GM23248 (cell line): ENCODE data around the gene RAD51B. TPM values are rescaled to one million over a fixed set of nuclear protein-coding genes. Genes with fewer than 3 reads are reported as not detected.

Source experiments
- DNase-seq: peaks from one replicate; pipeline ENCODE4 v3.0.0-alpha.2; 2015
- H2AFZ ChIP-seq: fragments of 200-600 bp; sonication (generic); 2 replicates; pipeline ENCODE4 v1.6.1; 2016; ENCODE audit warnings: antibody characterized with exemption
- H3F3A ChIP-seq: fragments of 200-600 bp; sonication (generic); 2 replicates; pipeline ENCODE4 v1.6.1; 2016; ENCODE audit warnings: mild to moderate bottlenecking, antibody characterized with exemption, mixed run types; ENCODE audit not compliant: insufficient read depth
- H3K27ac ChIP-seq: fragments of 200-600 bp; sonication (generic); 2 replicates; pipeline ENCODE4 v1.5.1; 2016; ENCODE audit warnings: mild to moderate bottlenecking
- H3K27me3 ChIP-seq: fragments of 200-600 bp; sonication (generic); replicated peaks from 2 replicates; pipeline ENCODE4 v1.6.1; 2016; ENCODE audit warnings: mild to moderate bottlenecking; ENCODE audit not compliant: insufficient read depth
- H3K36me3 ChIP-seq: fragments of 200-600 bp; sonication (generic); 2 replicates; pipeline ENCODE4 v1.6.1; 2016; ENCODE audit warnings: low read depth, mild to moderate bottlenecking
- H3K4me1 ChIP-seq: fragments of 200-600 bp; sonication (generic); 2 replicates; pipeline ENCODE4 v1.6.1; 2016; ENCODE audit warnings: mild to moderate bottlenecking; ENCODE audit not compliant: insufficient read depth
- H3K4me2 ChIP-seq: fragments of 200-600 bp; sonication (generic); one replicate; pipeline ENCODE4 v1.6.1; 2016; ENCODE audit warnings: mild to moderate bottlenecking; ENCODE audit not compliant: unreplicated experiment
- H3K4me3 ChIP-seq: fragments of 200-600 bp; sonication (generic); 2 replicates; pipeline ENCODE4 v1.5.1; 2016; ENCODE audit warnings: mild to moderate bottlenecking
- H3K79me2 ChIP-seq: fragments of 200-600 bp; sonication (generic); 2 replicates; pipeline ENCODE4 v1.6.1; 2016; ENCODE audit warnings: mild to moderate bottlenecking; ENCODE audit not compliant: insufficient read depth
- H3K9ac ChIP-seq: fragments of 200-600 bp; sonication (generic); 2 replicates; pipeline ENCODE4 v1.6.1; 2016; ENCODE audit warnings: mild to moderate bottlenecking
- H3K9me2 ChIP-seq: fragments of 200-600 bp; sonication (generic); 2 replicates; pipeline ENCODE4 v1.6.1; 2016; ENCODE audit warnings: mixed run types, mild to moderate bottlenecking, moderate library complexity; ENCODE audit not compliant: insufficient read depth
- H3K9me3 ChIP-seq: fragments of 200-600 bp; sonication (generic); one replicate; pipeline ENCODE4 v1.6.1; 2017; ENCODE audit warnings: low read depth
- H4K20me1 ChIP-seq: fragments of 200-600 bp; sonication (generic); 2 replicates; pipeline ENCODE4 v1.6.0; 2016; ENCODE audit not compliant: insufficient read depth
- EZH2 ChIP-seq: fragments of 200-600 bp; sonication (generic); IDR thresholded peaks from 2 replicates; pipeline ENCODE4 v1.6.1; 2018; ENCODE audit warnings: antibody characterized with exemption, mild to moderate bottlenecking; ENCODE audit not compliant: insufficient read depth, poor library complexity, severe bottlenecking
- EZH2phosphoT487 ChIP-seq: fragments of 200-600 bp; sonication (generic); IDR thresholded peaks from 2 replicates; pipeline ENCODE4 v1.6.1; 2018; ENCODE audit warnings: antibody characterized with exemption, moderate library complexity, mild to moderate bottlenecking, low read depth; ENCODE audit not compliant: insufficient read depth
- WGBS, 2 experiments: methylation state at CpG; one replicate each; pipeline ENCODE4 v1.1.6; 2015 to 2017; ENCODE audit warnings: low lambda C conversion rate in 2 of 2, low coverage in 1 of 2; ENCODE audit errors: missing lambda C conversion rate in 2 of 2; 5-methylcytosine and 5-hydroxymethylcytosine counted together
- in situ Hi-C: fragments of 300-500 bp; cut with MboI; formaldehyde crosslinking; loops from 2 replicates; pipeline ENCODE4 v1.15.0; 2020
- polyA plus RNA-seq: library from polyadenylated mRNA; unstranded; fragments of >200 nt; fragmentation: Nextera tagmentation; extraction: Ambion mirVana; gene quantifications from 2 replicates; pipeline ENCODE4 v1.2.1, GENCODE V29; 2016
- total RNA-seq: library from RNA; depleted of rRNA; stranded (reverse); fragments of >200 nt; shearing (Covaris generic); gene quantifications from 2 replicates; pipeline ENCODE4 v1.2.3, GENCODE V29; 2014

RAD51B gene
- total and polyA plus RNA-seq, 2 experiments from 2014 or later: 4.0 to 8.8 TPM

GRCh38 chr14:68610251-68610793, 790.7 kb downstream of the RAD51B start:
- Histone ChIP-seq H3K9me2 (no peaks in the 10 kb centered on the region), H3K4me3 (no peak overlapping the region), H3F3A (peaks cover 5% of the 10 kb centered on the region; the same call in 1 of the 2 replicates), H3K36me3 (no peaks in the 10 kb centered on the region), H3K79me2 (no peaks in the 10 kb centered on the region), H3K9me3 (no peaks in the 10 kb centered on the region), H3K9ac (no peak overlapping the region), H3K4me1 (no peaks in the 10 kb centered on the region; the same call in 1 of the 2 replicates), H3K4me2 (no peak overlapping the region), H4K20me1 (no peaks in the 10 kb centered on the region), H2AFZ (no peak overlapping the region), H3K27me3 (no peaks in the 10 kb centered on the region), H3K27ac (no peak overlapping the region)
- no peak for TF ChIP-seq EZH2
- no peak for DNase-seq
- in situ Hi-C loops: no loop called here
- WGBS, 2 experiments: 86% methylated on average over 8 of the region's 8 CpGs

- no peak for TF ChIP-seq EZH2phosphoT487
- no peak for TF ChIP-seq EZH2
- Histone ChIP-seq H3K79me2 (no peaks in the 10 kb centered on the region), H3K4me3 (no peak overlapping the region), H3K9ac (no peak overlapping the region; the same call in 1 of the 2 replicates), H4K20me1 (no peaks in the 10 kb centered on the region), H3K36me3 (no peaks in the 10 kb centered on the region), H3K27ac (no peak overlapping the region), H3K4me2 (no peak overlapping the region), H3K9me3 (no peaks in the 10 kb centered on the region), H2AFZ (no peak overlapping the region), H3K4me1 (no peaks in the 10 kb centered on the region; the same call in 1 of the 2 replicates), H3K9me2 (no peaks in the 10 kb centered on the region), H3K27me3 (no peaks in the 10 kb centered on the region), H3F3A (peaks cover 5% of the 10 kb centered on the region; the same call in 1 of the 2 replicates)
- WGBS, 2 experiments: 79 to 80% methylated on average over 4 of the region's 4 CpGs
- DNase-seq: no peak
- in situ Hi-C loops: no loop called here
These were observed 792.0 kb downstream of the RAD51B start for GRCh38 chr14:68611599-68611998.

- Histone ChIP-seq H3K36me3 (no peaks in the 10 kb centered on the region), H3K27ac (no peak overlapping the region), H2AFZ (peak overlapping the region; percentile 58; the same call in 1 of the 2 replicates), H3K4me3 (no peak overlapping the region), H3K79me2 (no peaks in the 10 kb centered on the region), H3K9ac (no peak overlapping the region; the same call in 1 of the 2 replicates), H4K20me1 (no peaks in the 10 kb centered on the region), H3K27me3 (no peaks in the 10 kb centered on the region), H3K4me1 (no peaks in the 10 kb centered on the region; the same call in 1 of the 2 replicates), H3K9me3 (no peaks in the 10 kb centered on the region), H3K9me2 (no peaks in the 10 kb centered on the region), H3F3A (peaks cover 5% of the 10 kb centered on the region; the same call in 1 of the 2 replicates), H3K4me2 (no peak overlapping the region)
- 31% methylated on average over 5 of the region's 5 CpGs for WGBS, 2 experiments
- DNase-seq: peak; percentile 33
- no peak for TF ChIP-seq EZH2
- no peak for TF ChIP-seq EZH2phosphoT487
- in situ Hi-C loops: no loop called here
These were observed 792.5 kb downstream of the RAD51B start for GRCh38 chr14:68612049-68612448.

- H3K4me3 ChIP-seq: no peak overlapping the region
- WGBS, 2 experiments: 41 to 44% methylated on average over 1 of the region's 1 CpG
- no peaks in the 10 kb centered on the region for H3K9me2 ChIP-seq
- no peaks in the 10 kb centered on the region for H3K36me3 ChIP-seq
- in situ Hi-C loops: no loop called here
- H3K4me1 ChIP-seq: peaks cover 7% of the 10 kb centered on the region
- H3K27me3 ChIP-seq: no peaks in the 10 kb centered on the region
- no peak overlapping the region for H3K27ac ChIP-seq
- H3K79me2 ChIP-seq: no peaks in the 10 kb centered on the region
- DNase-seq: peak; percentile 19
- H3F3A ChIP-seq: peaks cover 5% of the 10 kb centered on the region; the same call in 1 of the 2 replicates
- no peak overlapping the region for H3K4me2 ChIP-seq
- H2AFZ ChIP-seq: no peak overlapping the region
- no peaks in the 10 kb centered on the region for H3K9me3 ChIP-seq
- H3K9ac ChIP-seq: no peak overlapping the region
- H4K20me1 ChIP-seq: no peaks in the 10 kb centered on the region
- TF ChIP-seq EZH2phosphoT487 (no peak), EZH2 (no peak)
These were observed 796.8 kb downstream of the RAD51B start for GRCh38 chr14:68616221-68616902.
